GM19372 (cell line): ENCODE measurements around the gene WDFY4.

Experiments used
- ATAC-seq: cut with Tn5 transposase; IDR thresholded peaks from one replicate; pipeline ENCODE4 v1.9.1; 2021; ENCODE audit warnings: mild to moderate bottlenecking, low read depth, moderate library complexity; ENCODE audit not compliant: unreplicated experiment

Gene WDFY4

DNA sequence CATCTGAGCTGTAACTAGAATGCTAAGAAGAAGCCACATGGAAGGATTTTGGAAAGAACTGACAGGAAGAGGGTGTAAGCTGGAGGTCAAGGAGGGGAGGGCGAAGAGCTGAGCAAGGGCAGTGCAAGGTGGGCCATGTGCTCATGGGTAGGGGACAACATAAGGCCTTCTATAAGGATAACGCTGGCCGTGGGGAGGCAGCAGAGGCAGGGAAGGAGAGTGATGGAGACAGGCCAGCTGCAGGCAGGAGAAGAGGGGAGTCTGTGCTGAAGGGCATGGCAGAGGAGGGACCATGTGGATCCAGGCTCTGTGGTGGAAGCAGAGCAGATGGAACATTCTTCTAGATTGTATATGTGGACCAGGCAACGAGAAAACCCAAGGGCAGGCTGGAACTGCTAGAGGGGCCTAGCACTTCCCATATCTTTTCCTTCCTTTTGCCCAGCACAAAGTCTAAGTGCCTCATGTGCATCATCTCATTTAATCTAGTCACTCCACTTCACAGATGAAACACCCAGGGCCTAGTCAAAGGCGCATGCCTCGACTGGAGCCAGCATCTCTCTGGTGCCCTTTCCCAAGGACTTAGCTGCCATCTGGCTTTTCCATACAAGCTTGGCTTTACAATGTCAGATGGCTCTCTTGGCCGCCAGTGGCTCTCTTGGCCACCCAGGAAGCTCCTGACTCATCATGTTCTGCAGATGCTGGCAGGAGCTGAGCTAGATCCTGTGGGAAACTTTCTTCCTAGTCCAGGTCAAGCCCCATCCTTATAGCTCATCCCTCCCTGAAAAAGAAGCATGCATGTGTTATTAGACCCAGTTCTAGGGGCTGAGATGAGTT, 248.4 kb downstream of the WDFY4 start:
- ATAC-seq, result no peak

DNA sequence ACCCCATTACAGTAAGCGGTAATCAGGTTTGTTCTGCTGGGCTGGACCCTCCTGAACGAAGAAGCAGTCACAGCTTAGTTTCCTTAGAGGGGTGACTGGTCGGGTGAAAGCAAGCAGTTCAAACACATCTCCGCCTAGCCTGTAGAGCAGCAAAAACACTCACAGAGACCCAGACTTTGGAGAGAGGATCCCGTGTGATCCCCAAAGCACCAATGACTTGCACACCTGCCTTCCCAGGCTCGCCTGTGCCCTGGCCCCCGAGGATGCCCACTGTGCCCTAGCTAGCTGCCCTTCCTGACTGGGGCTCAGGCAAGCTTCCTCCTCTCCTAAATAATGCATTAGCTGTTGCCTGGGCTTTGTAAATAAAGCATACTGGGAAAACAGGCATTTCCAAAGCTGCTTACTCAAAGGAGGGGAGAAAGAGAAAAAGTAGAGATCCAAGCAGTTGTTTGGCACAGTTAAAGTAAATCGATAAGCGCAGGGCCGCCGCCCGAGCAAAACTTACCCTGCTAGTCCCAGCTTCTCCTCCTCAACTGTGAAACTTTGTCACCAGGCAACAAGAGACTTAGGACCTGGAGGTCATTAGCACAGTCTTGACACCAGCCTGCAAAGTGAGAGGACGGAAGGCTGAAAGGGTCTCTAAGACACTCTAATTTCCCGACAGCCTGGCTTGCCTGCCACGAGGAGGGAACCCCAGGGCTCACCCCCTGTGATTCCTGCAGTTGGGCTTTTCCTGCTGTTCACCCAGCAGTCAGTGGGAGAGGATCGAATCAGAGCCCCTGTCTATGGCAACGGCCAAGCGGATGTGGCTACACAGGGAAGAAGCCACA, 250.2 kb downstream of the WDFY4 start:
- ATAC-seq, result no peak

DNA sequence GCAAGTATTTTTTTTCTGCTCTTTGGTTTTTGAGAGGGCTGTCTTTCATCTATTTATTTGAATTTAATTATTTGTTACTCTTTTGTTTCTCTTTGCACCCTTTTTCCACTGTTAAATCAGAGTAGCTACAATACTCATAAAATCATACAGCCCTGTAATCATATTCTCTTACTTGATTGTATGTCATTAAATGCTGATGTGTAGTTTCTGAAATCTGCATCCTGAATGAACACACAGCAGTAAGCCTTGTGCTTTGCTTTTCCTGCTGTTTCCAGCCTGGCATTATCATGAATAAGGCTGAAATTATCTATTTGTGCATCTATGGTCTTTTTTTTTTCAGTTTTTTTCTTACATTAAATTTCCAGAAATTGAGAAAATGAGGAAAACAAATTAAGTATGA, 250.9 kb downstream of the WDFY4 start:
- no peak for ATAC-seq

DNA sequence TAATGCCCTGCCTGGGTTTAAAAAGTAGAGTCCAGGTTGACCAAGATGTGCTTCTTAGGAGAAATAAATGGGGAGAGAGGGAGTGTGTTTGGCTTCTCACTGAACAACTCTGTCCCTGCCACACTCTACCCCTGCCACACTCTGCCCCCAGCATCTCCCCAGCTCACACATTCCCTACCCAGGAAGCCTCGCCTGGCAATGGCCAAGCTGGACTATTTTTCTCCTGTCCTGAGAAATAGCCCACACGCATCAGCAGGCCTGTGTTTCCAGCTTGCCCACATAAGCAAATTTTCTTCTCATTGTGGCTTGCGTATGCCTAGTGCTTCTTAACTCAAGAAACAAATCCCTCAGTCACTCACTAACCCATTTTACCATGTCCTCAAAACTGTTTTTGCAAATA, 253.1 kb downstream of the WDFY4 start:
- no peak for ATAC-seq

DNA sequence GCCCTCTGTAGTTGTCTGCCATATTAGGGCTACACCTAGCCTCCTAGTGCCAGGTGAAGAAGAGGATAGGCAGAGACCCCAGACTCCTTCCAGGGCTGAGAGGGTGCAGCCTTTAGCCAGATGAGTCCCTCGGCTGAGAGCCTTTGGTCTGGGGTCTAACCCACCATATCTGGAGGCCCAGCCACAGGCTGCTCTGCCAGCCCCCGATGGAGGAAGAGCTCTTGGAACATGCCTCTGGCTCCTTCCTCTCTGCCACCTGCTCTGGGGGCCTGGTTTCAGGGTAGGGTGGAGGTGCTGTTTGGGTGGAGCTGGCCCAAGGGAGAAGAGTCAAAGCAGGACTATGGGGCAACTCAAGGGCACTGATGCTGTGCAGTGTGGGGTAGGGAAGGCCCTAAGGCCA, 253.6 kb downstream of the WDFY4 start:
- no peak for ATAC-seq

DNA sequence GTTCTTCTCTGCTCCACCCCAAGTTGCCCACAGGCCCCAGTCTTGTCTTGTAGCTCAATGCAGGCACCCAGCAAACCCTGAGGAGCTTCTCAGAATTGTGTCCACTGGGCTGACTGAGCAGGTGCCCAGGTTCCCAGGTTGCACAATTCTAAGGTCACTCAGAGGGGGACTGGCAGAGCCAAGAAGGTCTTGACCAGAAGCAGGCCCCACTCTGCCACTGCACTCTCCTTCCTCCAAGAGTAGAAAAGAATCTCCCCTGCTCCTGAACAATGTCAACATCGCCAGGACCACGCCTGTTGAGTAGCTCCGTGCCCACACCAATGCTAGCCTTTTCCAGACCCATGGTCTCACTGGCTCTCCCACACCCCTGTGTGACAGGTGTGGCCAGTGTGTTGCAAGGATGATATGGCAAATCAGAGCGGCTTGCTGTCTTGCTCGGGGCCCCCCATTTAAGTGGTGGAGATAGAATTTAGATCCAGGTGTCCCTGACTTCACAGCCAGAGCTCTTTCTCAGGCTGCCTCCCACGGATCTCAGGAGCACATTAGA, 254.4 kb downstream of the WDFY4 start:
- ATAC-seq, result no peak

DNA sequence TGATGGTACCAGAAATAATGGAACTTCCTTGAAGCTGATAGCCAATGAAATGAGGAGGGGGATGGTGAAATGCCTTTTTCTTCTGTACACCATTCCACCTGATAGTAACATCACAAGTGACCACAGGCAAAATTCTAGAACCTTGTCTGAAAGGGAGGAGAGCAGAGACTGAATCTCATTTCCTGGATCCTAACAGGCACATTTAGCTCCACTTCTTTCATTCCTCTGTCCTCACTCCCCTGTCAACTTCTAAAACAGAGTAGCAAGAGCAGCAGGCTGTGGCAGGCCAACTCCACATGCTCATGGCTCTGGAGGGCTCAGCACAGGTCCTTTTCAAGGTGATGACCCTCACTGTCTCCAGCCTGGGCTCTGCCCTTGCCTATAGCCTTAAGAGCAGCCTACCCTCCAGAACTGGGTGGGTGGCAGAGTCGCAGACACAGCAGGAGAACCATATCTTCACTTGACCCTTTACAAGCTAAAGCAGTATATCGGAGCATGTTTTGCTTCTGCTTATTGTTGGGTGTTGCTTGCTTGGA, 255.2 kb downstream of the WDFY4 start, which contains the start of gene LRRC18:
LRRC18 (minus strand) TSS at position 51 of the 536 bp plus-strand sequence. CDS start 25,685 bp downstream, outside the sequence.
- no peak for ATAC-seq

DNA sequence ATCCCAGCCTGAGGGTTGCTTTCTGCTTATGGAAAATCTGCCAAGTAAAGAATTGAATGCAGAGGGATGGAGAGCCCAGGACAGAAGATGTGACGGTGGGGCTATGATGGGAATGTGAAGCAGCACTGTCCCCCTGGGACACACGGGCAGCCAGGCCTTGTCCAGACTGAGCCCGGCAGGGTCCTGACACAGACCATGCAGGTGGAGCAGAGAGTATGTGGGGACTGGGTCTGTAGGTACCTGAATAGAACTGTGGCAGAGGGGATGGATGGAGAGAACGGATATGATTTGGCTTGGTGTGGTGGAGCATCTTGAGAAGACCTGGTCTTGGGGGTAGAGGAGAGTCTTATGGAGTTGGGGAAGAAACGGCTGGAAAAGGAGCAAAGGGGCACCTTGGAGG, 255.7 kb downstream of the WDFY4 start:
- no peak for ATAC-seq

DNA sequence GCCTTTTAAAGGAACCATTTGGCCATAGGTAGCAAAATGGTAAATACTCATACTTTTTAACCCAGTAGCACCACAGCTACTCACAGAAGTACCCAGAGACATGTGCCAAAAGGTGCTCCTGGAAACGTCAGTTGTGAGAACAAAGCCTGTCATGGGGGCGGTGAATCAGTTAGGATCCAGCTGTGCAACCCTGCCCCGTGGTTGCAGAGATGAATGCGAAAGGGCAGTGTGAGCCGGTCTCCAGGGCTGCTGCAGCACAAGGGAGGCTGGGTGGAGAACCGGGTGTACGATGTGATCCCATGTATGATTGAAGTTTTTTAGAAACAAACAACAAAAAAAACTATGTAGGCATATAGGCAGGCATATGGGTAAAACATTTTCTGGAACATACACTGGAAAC, 256.3 kb downstream of the WDFY4 start:
- ATAC-seq, result no peak

DNA sequence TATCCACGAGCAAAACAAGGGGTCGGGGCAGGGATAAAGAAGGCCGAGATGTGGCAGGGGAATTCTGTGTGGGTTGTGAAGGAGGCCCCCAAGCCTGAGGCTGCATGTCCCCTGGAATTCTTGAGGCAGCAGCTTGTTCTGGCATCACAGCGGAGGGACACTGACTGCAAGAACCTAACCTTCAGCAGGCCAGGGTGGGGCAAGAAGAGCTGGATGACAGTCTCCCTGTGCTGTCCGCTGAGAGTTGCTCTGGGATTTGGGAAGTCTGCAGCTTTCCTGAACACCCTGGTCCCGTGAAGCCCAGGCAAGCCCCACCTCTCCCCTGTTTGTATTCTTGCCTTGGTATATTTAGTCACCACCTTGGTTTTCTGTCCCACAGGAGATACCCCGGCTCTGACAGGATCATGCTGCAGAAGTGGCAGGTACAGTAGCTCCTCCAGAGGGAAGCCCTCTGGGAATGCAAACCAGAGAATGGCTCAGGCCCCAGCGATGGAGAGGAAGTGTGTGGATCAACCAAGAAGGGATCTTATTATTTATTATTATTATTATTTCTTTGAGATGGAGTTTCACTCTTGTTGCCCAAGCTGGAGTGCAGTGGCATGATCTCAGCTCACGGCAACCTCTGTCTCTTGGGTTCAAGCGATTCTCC, 256.9 kb downstream of the WDFY4 start:
- ATAC-seq, result no peak

DNA sequence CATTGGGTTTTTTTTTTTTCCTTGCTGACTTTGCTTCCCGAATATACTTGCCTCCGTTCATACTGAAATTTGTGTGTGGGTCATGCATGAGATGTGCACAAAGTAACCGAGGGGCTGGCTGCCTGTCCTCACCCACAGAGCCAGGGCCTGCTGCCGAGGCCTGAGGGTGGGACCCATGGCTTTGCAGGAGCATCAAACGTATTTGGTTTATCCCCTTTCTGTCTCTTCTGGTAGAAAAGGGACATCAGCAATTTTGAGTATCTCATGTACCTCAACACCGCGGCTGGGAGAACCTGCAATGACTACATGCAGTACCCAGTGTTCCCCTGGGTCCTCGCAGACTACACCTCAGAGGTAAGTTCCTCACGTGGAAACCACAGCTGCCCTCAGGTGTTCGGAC, 258.4 kb downstream of the WDFY4 start:
- ATAC-seq, result no peak

DNA sequence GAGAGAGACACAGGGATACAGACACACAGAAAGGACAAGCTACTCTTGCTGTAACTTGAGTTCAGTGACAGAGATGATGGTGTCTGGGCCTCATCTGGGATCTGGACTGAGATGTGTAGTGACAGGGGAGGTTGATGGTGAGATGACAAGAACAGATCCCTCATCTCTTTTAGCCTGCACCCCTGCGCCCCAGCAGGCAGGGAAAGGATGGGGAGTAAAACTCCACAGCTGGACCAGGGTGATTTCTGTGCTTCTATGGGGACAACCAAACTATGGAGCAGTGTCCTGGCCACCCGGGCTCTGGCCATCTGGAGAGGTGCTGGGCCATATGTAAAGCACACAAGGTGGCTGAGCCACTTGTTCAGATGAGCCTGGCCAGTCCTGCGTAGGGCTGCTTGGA, 259.5 kb downstream of the WDFY4 start:
- no peak for ATAC-seq

DNA sequence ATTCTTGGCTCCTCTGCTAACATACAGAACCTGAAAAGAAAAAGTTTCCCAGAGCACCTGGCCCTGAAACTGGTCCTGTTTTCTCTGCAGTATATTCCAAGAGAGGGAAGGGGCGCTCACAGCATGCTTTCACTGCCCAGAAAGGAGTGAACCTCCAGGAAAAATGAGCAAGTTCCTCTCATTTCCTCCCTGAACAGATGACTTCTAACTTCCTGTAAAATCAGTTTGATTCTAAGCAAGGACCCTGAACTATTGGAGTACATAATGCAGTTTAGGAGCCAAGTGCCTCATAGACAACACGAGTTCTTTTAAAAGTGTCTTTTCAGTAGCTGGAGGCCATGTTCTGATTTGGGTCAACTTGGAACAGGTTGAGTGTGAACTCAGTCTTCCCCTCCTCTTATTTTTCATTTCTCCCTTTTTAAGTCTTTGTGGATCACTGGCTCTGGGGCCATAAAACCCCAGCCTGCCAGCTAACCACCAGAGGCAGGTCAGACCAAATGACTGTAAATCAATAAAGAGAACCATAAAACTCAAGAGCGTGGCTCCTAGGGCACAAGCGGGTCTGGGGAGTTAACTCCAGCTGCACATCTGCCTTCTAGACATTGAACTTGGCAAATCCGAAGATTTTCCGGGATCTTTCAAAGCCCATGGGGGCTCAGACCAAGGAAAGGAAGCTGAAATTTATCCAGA, 260.9 kb downstream of the WDFY4 start:
- no peak for ATAC-seq

DNA sequence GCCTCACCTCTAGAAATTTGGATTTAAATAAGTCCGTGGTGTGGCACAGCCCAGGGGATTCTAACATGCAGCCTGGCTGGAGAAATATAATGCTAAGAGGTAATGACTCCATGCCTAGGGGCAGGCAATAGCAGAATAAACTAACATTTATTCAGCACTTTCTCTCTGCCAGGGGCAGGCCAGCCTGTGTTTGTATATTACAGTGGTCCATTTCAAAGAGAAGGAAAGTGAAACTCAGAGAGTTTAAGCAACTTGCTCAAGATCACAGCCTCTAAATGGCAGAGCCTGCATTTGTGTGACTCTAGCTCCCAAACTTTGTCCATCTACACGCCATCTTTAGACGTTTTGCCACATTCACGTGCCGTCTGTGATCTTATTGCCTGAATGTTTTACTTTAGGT, 261.7 kb downstream of the WDFY4 start:
- ATAC-seq, result no peak

DNA sequence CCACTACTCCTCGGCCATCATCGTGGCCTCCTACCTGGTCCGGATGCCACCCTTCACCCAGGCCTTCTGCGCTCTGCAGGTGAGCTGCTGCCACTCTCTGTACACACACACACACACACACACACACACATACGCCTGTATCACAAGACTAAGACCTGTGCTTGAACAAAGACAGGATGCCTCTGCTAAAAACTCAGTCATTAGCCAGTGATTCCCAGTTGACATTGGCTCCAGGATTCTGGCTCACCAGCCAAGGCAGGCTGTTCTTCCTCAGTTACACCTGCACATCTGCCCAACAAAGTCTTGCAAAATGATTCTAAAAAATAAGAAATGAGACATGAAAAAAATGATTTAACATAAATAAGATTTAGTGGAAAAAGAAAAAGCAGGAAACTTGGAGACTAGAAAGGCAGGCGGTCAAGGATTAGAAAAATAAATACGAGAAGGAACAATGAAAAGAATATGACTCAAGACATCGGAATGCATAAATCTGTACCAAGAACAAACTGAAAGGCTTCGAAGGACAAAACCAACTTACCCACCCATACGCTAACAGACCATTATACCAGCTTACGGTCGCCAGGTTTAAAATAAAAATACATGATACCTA, 262.3 kb downstream of the WDFY4 start:
- ATAC-seq, result no peak

DNA sequence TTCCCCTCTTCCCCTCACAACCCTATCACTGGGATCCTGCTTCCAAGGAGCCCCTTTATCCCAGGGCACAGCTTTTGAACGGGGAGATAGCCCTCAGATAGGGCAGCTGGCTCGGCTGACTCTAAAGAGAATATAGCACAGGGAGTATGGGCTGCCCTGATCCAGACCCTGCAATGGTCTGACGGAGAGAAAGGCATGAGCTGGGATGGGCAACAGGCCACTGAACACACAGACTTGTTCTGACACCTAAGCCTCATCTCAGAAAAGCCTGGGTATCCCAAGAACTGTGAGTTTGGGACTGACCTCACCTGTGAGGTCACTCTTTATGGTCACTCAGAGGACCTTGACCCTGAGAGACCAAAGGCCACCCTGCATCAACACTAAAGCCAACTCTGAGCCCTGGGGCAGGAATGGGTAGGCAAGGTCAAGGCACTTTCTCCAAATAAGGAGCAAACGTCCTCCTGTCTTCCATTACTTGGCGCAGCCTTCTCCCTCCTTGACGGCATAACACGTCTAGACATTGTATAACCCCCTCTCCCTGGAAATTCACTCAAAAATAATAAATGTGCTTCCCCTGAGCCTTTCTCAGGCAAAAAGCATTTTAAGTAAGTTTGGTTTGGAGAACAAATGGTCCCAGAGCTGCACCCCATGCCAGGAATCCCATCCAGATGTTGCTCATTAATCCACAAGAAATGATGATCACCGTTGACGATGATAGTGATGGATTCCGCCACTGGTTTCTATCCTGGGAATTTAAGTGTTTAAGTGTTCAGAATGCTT, 263.2 kb downstream of the WDFY4 start:
- no peak for ATAC-seq

DNA sequence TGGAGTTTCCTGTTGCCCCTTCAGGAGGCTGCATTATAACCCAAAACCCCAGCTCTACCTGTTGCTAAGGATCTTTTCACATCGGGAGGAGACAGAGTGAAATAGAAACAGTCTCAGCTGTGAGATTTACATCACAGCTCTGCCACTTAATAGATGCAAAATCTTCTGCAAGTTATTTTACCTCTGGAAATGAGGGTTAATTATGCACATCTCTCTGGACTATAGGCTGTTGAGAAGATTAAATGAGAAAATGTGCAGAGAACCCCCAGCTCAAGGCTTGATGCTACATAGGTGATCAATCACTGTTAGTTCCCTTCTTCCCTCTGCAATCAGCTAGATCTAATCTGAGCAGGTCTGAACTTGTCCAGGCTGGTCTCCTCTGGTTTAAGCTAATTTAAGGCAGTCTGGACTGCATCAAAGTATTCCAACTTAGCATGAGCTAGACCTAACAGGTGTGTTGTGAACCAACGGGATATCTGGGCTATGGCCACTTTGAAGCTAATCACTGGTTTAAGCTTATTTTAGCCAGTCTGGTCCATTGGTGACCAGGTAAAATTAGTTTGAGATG, 263.9 kb downstream of the WDFY4 start:
- ATAC-seq, result no peak

DNA sequence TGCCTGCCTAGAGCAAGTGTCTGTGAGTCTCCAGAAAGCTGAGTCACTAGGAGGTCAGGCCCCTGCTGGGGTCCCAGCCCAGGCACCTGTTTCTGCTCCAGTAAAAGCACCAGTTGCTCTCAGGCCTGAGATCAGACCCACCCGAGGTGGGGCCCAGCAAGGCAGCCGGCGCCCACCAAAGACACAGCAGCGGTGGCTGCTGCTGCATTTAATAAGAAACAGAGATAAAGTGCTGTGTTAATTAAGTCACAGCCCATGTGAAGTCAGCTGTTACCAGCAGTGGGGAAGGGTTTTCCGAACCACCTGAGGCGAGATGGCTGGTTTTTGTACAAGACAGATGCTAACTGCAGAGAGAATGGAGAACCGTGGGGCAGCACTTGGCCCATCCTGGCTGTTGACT, 267.0 kb downstream of the WDFY4 start:
- ATAC-seq, result no peak
